GM23248 (cell line): Measurements from ENCODE around the gene RFTN1.

Experiments used
- EZH2 ChIP-seq: fragments of 200-600 bp; sonication (generic); IDR thresholded peaks from 2 replicates; pipeline ENCODE4 v1.6.1; 2018; ENCODE audit warnings: antibody characterized with exemption, mild to moderate bottlenecking; ENCODE audit not compliant: insufficient read depth, poor library complexity, severe bottlenecking
- EZH2phosphoT487 ChIP-seq: fragments of 200-600 bp; sonication (generic); IDR thresholded peaks from 2 replicates; pipeline ENCODE4 v1.6.1; 2018; ENCODE audit warnings: antibody characterized with exemption, moderate library complexity, mild to moderate bottlenecking, low read depth; ENCODE audit not compliant: insufficient read depth

DNA sequence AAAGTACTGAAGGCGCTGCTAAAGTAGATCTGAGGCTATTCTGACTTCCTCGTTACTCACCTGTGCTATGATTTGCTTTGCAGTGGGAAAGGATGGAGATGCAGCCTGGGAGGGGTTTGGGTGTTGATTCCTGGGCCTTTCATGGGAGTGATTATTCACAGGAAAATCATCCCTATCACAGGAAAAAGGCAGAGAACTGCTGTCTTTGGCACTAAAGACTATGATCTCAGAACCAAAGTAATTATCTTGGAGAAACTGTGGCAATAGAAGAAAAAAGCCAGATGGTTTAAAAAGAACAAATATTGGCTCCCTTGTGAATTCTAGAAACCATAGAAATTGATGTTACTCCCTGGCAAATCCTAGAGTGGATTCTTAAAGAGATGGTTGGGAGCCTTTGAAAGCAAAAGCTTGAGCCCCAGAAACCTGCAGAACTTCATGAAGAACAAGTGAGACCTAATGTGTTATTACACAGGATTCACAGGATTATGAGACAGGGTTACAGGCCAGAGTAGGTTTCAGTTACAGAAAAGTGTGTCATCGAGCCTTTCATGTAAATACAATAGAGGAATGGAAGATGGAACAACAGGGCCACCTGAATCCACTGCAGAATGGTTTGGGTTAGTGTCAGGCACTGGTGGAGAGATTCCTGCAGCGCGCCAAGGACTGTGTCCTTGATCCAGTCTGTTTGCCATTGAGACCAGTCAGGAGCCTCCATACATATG lies 162.7 kb downstream of the RFTN1 start:
- TF ChIP-seq EZH2phosphoT487 (no peak), EZH2 (no peak)
